Karpas-422 (cell line): ENCODE results near the gene NDUFAF3. TPM values are rescaled to one million over a fixed set of nuclear protein-coding genes. Genes with fewer than 3 reads are reported as not detected.

ENCODE experiments used
- DNase-seq: peaks from one replicate; pipeline ENCODE4 v3.0.0-alpha.2; 2015
- H2AFZ ChIP-seq: fragments of 200-600 bp; sonication (generic); 2 replicates; pipeline ENCODE4 v1.6.1; 2014; ENCODE audit warnings: antibody characterized with exemption, low read length, mixed read lengths
- H3K27ac ChIP-seq: fragments of 200-600 bp; sonication (generic); 2 replicates; pipeline ENCODE4 v1.5.1; 2014; ENCODE audit warnings: mild to moderate bottlenecking, low read length, moderate library complexity
- H3K27me3 ChIP-seq: fragments of 200-600 bp; sonication (generic); 2 replicates; pipeline ENCODE4 v1.6.1; 2014; ENCODE audit warnings: low read length, mixed read lengths
- H3K36me3 ChIP-seq: fragments of 200-600 bp; sonication (generic); 2 replicates; pipeline ENCODE4 v1.6.1; 2014; ENCODE audit warnings: low read length, mixed read lengths; ENCODE audit not compliant: insufficient read depth
- H3K4me1 ChIP-seq: fragments of 200-600 bp; sonication (generic); 2 replicates; pipeline ENCODE4 v1.6.1; 2014; ENCODE audit warnings: mild to moderate bottlenecking, low read length, mixed read lengths
- H3K4me2 ChIP-seq: fragments of 200-600 bp; sonication (generic); 2 replicates; pipeline ENCODE4 v1.6.1; 2014; ENCODE audit warnings: low read length, low read depth, mild to moderate bottlenecking; ENCODE audit not compliant: poor library complexity, severe bottlenecking
- H3K4me3 ChIP-seq: fragments of 200-600 bp; sonication (generic); 2 replicates; pipeline ENCODE4 v1.5.1; 2014; ENCODE audit warnings: mild to moderate bottlenecking, antibody characterized with exemption, low read length, mixed read lengths
- H3K79me2 ChIP-seq: fragments of 200-600 bp; sonication (generic); 2 replicates; pipeline ENCODE4 v1.6.1; 2014; ENCODE audit warnings: mild to moderate bottlenecking, low read length, mixed read lengths
- H3K9ac ChIP-seq: fragments of 200-600 bp; sonication (generic); 2 replicates; pipeline ENCODE4 v1.6.0; 2014; ENCODE audit warnings: low read length
- H3K9me2 ChIP-seq: fragments of 200-600 bp; sonication (generic), shearing (Covaris generic); replicated peaks from 2 replicates; pipeline ENCODE4 v1.6.0; 2014; ENCODE audit warnings: mild to moderate bottlenecking, low read length, moderate library complexity; ENCODE audit not compliant: insufficient read depth
- H3K9me3 ChIP-seq: fragments of 300-700, 200-600 bp; sonication (generic); 2 replicates; pipeline ENCODE4 v1.6.1; 2014; ENCODE audit warnings: low read length, mixed read lengths
- H4K20me1 ChIP-seq: fragments of 200-600 bp; sonication (generic); 2 replicates; pipeline ENCODE4 v1.6.1; 2014; ENCODE audit warnings: mild to moderate bottlenecking, antibody characterized with exemption, low read length, low read depth; ENCODE audit not compliant: insufficient read depth
- total RNA-seq: library from RNA; depleted of rRNA; stranded (reverse); fragments of >200 nt; shearing (Covaris generic); gene quantifications from 2 replicates; pipeline ENCODE4 v1.2.3, GENCODE V29; 2014; ENCODE audit warnings: low replicate concordance

The NDUFAF3 gene
- total RNA-seq, 1 experiment from 2014 or later = 228 TPM

- Histone ChIP-seq H3K36me3 (peaks cover 19% of the 10 kb centered on the region), H3K9ac (peak overlapping the region; percentile 96), H3K27me3 (no peaks in the 10 kb centered on the region), H3K4me3 (peak overlapping the region; percentile 82), H3K4me1 (peaks cover 56% of the 10 kb centered on the region), H3K9me2 (no peaks in the 10 kb centered on the region), H3K4me2 (peak overlapping the region; percentile 97), H2AFZ (no peak overlapping the region), H3K27ac (peak overlapping the region; percentile 93), H4K20me1 (peaks cover 6% of the 10 kb centered on the region; the same call in 1 of the 2 replicates), H3K9me3 (no peaks in the 10 kb centered on the region), H3K79me2 (peaks cover 45% of the 10 kb centered on the region)
- DNase-seq = no peak
Measured at GRCh38 chr3:49019941-49020329, 2.0 kb upstream of the NDUFAF3 start.

- H2AFZ ChIP-seq = no peak overlapping the region
- H4K20me1 ChIP-seq = peaks cover 11% of the 10 kb centered on the region; the same call in 1 of the 2 replicates
- H3K9ac ChIP-seq = peak overlapping the region; percentile 96
- H3K27ac ChIP-seq = peak overlapping the region; percentile 93
- H3K79me2 ChIP-seq = peaks cover 51% of the 10 kb centered on the region
- no peaks in the 10 kb centered on the region for H3K9me2 ChIP-seq
- H3K4me1 ChIP-seq = peaks cover 62% of the 10 kb centered on the region
- H3K4me2 ChIP-seq = peak overlapping the region; percentile 97
- peak overlapping the region; percentile 82 for H3K4me3 ChIP-seq
- H3K9me3 ChIP-seq = no peaks in the 10 kb centered on the region
- peak; percentile 81 for DNase-seq
- H3K27me3 ChIP-seq = no peaks in the 10 kb centered on the region
- H3K36me3 ChIP-seq = peaks cover 23% of the 10 kb centered on the region
Measured at GRCh38 chr3:49020330-49021212, 1.4 kb upstream of the NDUFAF3 start.

- peaks cover 55% of the 10 kb centered on the region for H3K79me2 ChIP-seq
- H3K27me3 ChIP-seq = no peaks in the 10 kb centered on the region
- no peaks in the 10 kb centered on the region for H3K9me2 ChIP-seq
- peak; percentile 100 for DNase-seq
- peak overlapping the region; percentile 82 for H3K4me3 ChIP-seq
- H3K4me2 ChIP-seq = peak overlapping the region; percentile 97
- peak overlapping the region; percentile 96 for H3K9ac ChIP-seq
- H3K9me3 ChIP-seq = no peaks in the 10 kb centered on the region
- peaks cover 11% of the 10 kb centered on the region; the same call in 1 of the 2 replicates for H4K20me1 ChIP-seq
- H3K27ac ChIP-seq = peak overlapping the region; percentile 93
- H3K36me3 ChIP-seq = peaks cover 23% of the 10 kb centered on the region
- no peak overlapping the region for H2AFZ ChIP-seq
- H3K4me1 ChIP-seq = peaks cover 70% of the 10 kb centered on the region
Measured at GRCh38 chr3:49021213-49021812, 608 bp upstream of the NDUFAF3 start.

- DNase-seq = peak; percentile 75
- Histone ChIP-seq H3K9me3 (no peaks in the 10 kb centered on the region), H3K4me2 (peak overlapping the region; percentile 97), H3K27me3 (no peaks in the 10 kb centered on the region), H4K20me1 (peaks cover 11% of the 10 kb centered on the region; the same call in 1 of the 2 replicates), H3K4me3 (peak overlapping the region; percentile 82), H3K9ac (peak overlapping the region; percentile 96), H3K36me3 (peaks cover 31% of the 10 kb centered on the region), H3K4me1 (peaks cover 69% of the 10 kb centered on the region), H3K79me2 (peaks cover 65% of the 10 kb centered on the region), H3K27ac (peak overlapping the region; percentile 93), H2AFZ (no peak overlapping the region), H3K9me2 (no peaks in the 10 kb centered on the region)
Measured at GRCh38 chr3:49022688-49023171, 809 bp downstream of the NDUFAF3 start.

- H3K9ac ChIP-seq = peak overlapping the region; percentile 5; the same call in 1 of the 2 replicates
- peaks cover 11% of the 10 kb centered on the region; the same call in 1 of the 2 replicates for H4K20me1 ChIP-seq
- no peaks in the 10 kb centered on the region for H3K9me3 ChIP-seq
- no peak for DNase-seq
- peaks cover 38% of the 10 kb centered on the region for H3K36me3 ChIP-seq
- no peaks in the 10 kb centered on the region for H3K27me3 ChIP-seq
- peak overlapping the region; percentile 16; the same call in 1 of the 2 replicates for H3K27ac ChIP-seq
- peak overlapping the region; percentile 97 for H3K4me2 ChIP-seq
- peaks cover 76% of the 10 kb centered on the region for H3K79me2 ChIP-seq
- H3K4me3 ChIP-seq = peak overlapping the region; percentile 12; the same call in 1 of the 2 replicates
- H3K4me1 ChIP-seq = peaks cover 76% of the 10 kb centered on the region
- H3K9me2 ChIP-seq = no peaks in the 10 kb centered on the region
- no peak overlapping the region for H2AFZ ChIP-seq
Measured at GRCh38 chr3:49023775-49024174, 1.9 kb downstream of the NDUFAF3 start.

- Histone ChIP-seq H3K9me2 (no peaks in the 10 kb centered on the region), H3K36me3 (peaks cover 38% of the 10 kb centered on the region), H3K79me2 (peaks cover 80% of the 10 kb centered on the region), H3K4me2 (peak overlapping the region; percentile 97), H3K27ac (0 out of 2 replicates have a peak overlapping the region, but pooled peaks have one; percentile 16), H3K27me3 (no peaks in the 10 kb centered on the region), H3K4me1 (peaks cover 74% of the 10 kb centered on the region), H3K4me3 (no peak overlapping the region), H3K9ac (peak overlapping the region; percentile 5), H3K9me3 (no peaks in the 10 kb centered on the region), H4K20me1 (peaks cover 11% of the 10 kb centered on the region; the same call in 1 of the 2 replicates), H2AFZ (no peak overlapping the region)
- DNase-seq = no peak
Measured at GRCh38 chr3:49024449-49024848, 2.5 kb downstream of the NDUFAF3 start.

- DNase-seq = peak; percentile 62
- H3K36me3 ChIP-seq = peaks cover 38% of the 10 kb centered on the region
- peak overlapping the region; percentile 25 for H3K4me2 ChIP-seq
- peak overlapping the region; percentile 21; the same call in 1 of the 2 replicates for H3K9ac ChIP-seq
- no peaks in the 10 kb centered on the region for H3K9me2 ChIP-seq
- H3K4me1 ChIP-seq = peaks cover 71% of the 10 kb centered on the region
- H3K79me2 ChIP-seq = peaks cover 74% of the 10 kb centered on the region
- H2AFZ ChIP-seq = no peak overlapping the region
- no peaks in the 10 kb centered on the region for H3K9me3 ChIP-seq
- peaks cover 11% of the 10 kb centered on the region; the same call in 1 of the 2 replicates for H4K20me1 ChIP-seq
- H3K4me3 ChIP-seq = no peak overlapping the region
- no peaks in the 10 kb centered on the region for H3K27me3 ChIP-seq
- peak overlapping the region; percentile 30 for H3K27ac ChIP-seq
Measured at GRCh38 chr3:49025005-49025792, 3.3 kb downstream of the NDUFAF3 start.
